Skeletal muscle satellite cell (primary cell): ENCODE measurements around the gene CTRB2.
A peak's percentile ranks its signal among the peaks of the same experiment; 100 is the strongest.
"Not testable (repeated sequence)": the region's sequence is repeated elsewhere in the genome, so short reads cannot be mapped to it uniquely, and the experiment has no call there.

Source experiments
- H3K27me3 ChIP-seq: 2 replicates; pipeline ENCODE4 v1.7.0; 2013; ENCODE audit warnings: low read length; ENCODE audit not compliant: control insufficient read depth, insufficient read depth
- H3K36me3 ChIP-seq: 2 replicates; pipeline ENCODE4 v1.7.0; 2013; ENCODE audit warnings: mild to moderate bottlenecking, control low read depth, low read length; ENCODE audit not compliant: insufficient read depth
- H3K4me1 ChIP-seq: 2 replicates; pipeline ENCODE4 v1.7.0; 2013; ENCODE audit warnings: low read length; ENCODE audit not compliant: control insufficient read depth, insufficient read depth
- H3K4me2 ChIP-seq: 2 replicates; pipeline ENCODE4 v1.7.0; 2013; ENCODE audit warnings: mild to moderate bottlenecking, low read length
- H3K4me3 ChIP-seq: 2 replicates; pipeline ENCODE4 v1.7.0; 2013; ENCODE audit warnings: low read length
- H3K9ac ChIP-seq: 2 replicates; pipeline ENCODE4 v1.7.0; 2013; ENCODE audit warnings: mild to moderate bottlenecking, low read depth, low read length, moderate library complexity
- H3K9me3 ChIP-seq: replicated peaks from 2 replicates; pipeline ENCODE4 v1.7.0; 2013; ENCODE audit warnings: mild to moderate bottlenecking, control low read depth, low read length

CTRB2 gene

GRCh38 chr16:75248536-75249380 lies 41.8 kb upstream of the CTRB2 start:
- H3K27me3 ChIP-seq, result no peaks in the 10 kb centered on the region

DNA sequence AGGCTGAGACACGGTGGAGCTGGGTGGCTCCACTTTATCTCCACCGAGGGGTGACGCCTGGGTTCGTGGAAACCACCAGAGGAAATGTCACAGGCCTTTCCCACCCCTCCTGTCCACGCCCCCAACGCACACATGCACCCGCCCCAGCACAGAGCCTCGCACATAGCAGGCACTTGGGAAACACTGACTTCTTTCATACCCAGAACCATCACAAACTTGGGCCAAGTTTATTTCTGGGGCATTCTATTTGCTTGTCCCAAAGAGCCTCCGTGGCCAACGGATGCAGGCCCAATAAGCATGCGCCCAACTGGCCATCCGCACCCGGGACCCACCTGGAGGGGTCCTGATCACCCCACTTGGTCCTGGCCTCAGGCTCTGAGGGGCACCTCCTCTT lies 41.2 kb upstream of the CTRB2 start:
- peak overlapping the region; percentile 27 for H3K9ac ChIP-seq
- H3K4me3 ChIP-seq, result no peak overlapping the region
- H3K4me1 ChIP-seq, result peaks cover 82% of the 10 kb centered on the region
- no peaks in the 10 kb centered on the region for H3K9me3 ChIP-seq
- peak overlapping the region; percentile 99 for H3K4me2 ChIP-seq
- H3K27me3 ChIP-seq, result no peaks in the 10 kb centered on the region
- H3K36me3 ChIP-seq, result peaks cover 15% of the 10 kb centered on the region

More at GRCh38 chr16:75248536-75249380, 41.8 kb upstream of the CTRB2 start:
- Histone ChIP-seq H3K9me3 (no peaks in the 10 kb centered on the region), H3K36me3 (peaks cover 15% of the 10 kb centered on the region), H3K4me2 (peak overlapping the region; percentile 99), H3K4me3 (peak overlapping the region; percentile 94), H3K9ac (peak overlapping the region; percentile 99), H3K4me1 (peaks cover 85% of the 10 kb centered on the region)

DNA sequence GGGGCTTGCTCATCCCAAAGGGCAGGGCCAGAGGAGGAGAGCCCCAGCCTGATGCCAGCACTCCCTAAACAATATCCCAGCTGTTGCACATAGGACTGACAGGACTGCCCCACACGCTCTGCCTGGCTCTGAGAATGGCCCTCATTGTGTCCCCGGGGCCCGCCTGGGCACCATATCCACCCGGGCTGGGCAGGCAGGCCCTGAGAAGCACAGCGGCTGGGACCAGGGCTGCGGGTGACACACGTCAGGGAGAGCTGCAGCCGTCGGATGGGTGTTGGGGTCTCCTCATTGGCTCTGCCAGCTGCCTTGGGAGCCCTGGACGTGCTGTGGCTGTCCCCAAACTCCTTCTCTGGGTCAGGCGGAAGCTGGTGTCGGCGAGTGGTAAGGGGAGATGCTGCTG lies 40.3 kb upstream of the CTRB2 start:
- peaks cover 73% of the 10 kb centered on the region for H3K4me1 ChIP-seq
- H3K4me3 ChIP-seq, result no peak overlapping the region
- no peaks in the 10 kb centered on the region for H3K27me3 ChIP-seq
- H3K9ac ChIP-seq, result peak overlapping the region; percentile 27
- H3K4me2 ChIP-seq, result peak overlapping the region; percentile 99
- no peaks in the 10 kb centered on the region for H3K9me3 ChIP-seq
- H3K36me3 ChIP-seq, result peaks cover 21% of the 10 kb centered on the region

- Histone ChIP-seq H3K36me3 (peaks cover 23% of the 10 kb centered on the region), H3K4me3 (no peak overlapping the region), H3K4me2 (peak overlapping the region; percentile 83), H3K9me3 (no peaks in the 10 kb centered on the region), H3K27me3 (no peaks in the 10 kb centered on the region), H3K9ac (peak overlapping the region; percentile 89), H3K4me1 (peaks cover 67% of the 10 kb centered on the region)
Measured at GRCh38 chr16:75246504-75247205, 39.7 kb upstream of the CTRB2 start.

- H3K36me3 ChIP-seq, result peaks cover 36% of the 10 kb centered on the region
- H3K4me1 ChIP-seq, result peaks cover 70% of the 10 kb centered on the region
Measured at GRCh38 chr16:75244844-75245758, 38.1 kb upstream of the CTRB2 start.

GRCh38 chr16:75244225-75244809 lies 37.4 kb upstream of the CTRB2 start:
- Histone ChIP-seq H3K4me1 (peaks cover 70% of the 10 kb centered on the region), H3K9me3 (no peaks in the 10 kb centered on the region), H3K27me3 (no peaks in the 10 kb centered on the region), H3K4me2 (peak overlapping the region; percentile 83), H3K9ac (peak overlapping the region; percentile 89), H3K36me3 (peaks cover 41% of the 10 kb centered on the region), H3K4me3 (peak overlapping the region; percentile 48)

More at GRCh38 chr16:75244844-75245758, 38.1 kb upstream of the CTRB2 start:
- no peaks in the 10 kb centered on the region for H3K27me3 ChIP-seq
- H3K4me3 ChIP-seq, result peak overlapping the region; percentile 48
- H3K9me3 ChIP-seq, result no peaks in the 10 kb centered on the region
- peak overlapping the region; percentile 89 for H3K9ac ChIP-seq
- peak overlapping the region; percentile 83 for H3K4me2 ChIP-seq

DNA sequence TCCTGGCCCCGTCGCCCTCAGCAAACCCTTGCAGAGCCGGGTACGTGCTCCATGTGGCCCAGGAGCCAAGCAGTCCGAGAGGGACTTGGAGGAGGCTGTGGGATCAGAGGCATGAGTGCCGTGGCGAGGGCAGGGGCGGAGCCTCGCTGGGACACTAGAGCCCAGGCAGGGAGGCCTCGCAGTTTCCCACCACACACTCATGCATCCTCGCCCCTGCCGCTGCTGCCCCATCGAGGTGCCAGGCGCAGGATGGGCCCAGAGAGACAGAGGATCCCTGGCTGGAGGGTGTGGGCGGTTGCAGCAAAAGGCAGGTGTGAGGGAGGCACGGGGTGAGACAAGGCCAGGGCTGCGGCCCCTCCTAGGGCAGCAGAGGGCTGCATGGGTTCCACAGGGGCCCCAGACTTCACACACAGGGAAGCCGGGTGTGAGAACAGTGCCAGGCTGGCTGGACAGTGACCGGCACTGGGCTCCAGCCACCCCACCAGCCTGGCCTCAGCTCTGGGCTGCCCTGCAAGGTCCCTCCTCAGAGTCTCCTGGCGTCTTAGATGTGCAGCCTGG lies 36.8 kb upstream of the CTRB2 start:
- H3K4me3 ChIP-seq, result no peak overlapping the region
- peaks cover 39% of the 10 kb centered on the region for H3K36me3 ChIP-seq
- H3K4me2 ChIP-seq, result peak overlapping the region; percentile 83
- no peaks in the 10 kb centered on the region for H3K27me3 ChIP-seq
- peaks cover 70% of the 10 kb centered on the region for H3K4me1 ChIP-seq
- no peaks in the 10 kb centered on the region for H3K9me3 ChIP-seq
- peak overlapping the region; percentile 89 for H3K9ac ChIP-seq

DNA sequence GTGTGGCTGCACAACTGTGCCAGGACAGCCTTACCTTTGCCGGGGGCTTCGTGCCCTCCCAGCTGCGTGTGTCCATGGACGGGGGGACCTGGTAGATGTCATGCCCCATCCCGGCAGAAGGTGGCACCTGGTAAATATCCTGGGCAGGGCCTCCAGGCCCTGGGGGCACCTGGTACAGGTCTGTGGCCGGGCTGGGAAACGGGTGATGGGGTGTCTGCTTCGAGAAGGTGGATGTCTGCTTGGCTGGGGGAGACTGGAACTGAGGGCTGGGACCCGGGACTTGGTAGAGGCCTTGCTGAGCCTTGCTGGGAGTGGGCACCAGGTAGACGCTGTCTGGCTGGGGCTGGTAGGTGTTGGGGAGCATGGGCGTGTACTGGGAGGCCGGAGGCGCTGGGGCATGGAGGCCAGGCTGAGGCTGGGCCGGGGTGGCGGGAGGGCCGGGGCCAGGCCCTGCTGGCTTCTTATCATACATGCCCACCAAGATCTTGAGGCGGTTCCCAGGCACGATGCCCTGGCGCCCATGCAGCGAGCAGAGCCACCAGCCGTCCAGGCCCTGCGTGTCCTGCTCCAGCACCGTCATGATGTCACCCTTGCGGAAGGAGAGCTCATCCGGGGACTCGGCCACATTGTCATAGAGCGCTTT lies 35.6 kb upstream of the CTRB2 start:
- H3K36me3 ChIP-seq, result peaks cover 42% of the 10 kb centered on the region

DNA sequence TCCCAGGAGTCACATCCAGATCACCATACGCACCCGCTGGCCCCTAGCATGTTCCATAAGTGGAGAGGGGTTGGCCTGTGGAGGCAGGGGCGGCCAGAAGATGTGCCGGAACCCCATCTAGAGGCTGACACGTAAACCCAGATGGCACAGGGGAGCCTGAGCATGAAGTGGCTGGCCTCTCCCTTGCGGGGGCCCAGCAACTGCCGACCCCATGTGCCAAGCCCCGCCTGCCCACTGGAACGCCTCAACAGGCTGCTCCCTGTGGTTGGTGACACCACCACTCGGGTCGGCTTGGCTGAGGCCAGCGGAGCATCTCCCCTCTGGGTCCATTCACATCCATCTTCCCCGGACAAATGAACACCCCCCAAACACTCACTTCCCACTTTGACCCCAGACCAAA lies 35.0 kb upstream of the CTRB2 start:
- Histone ChIP-seq H3K4me1 (peaks cover 65% of the 10 kb centered on the region), H3K36me3 (peaks cover 48% of the 10 kb centered on the region), H3K4me3 (no peak overlapping the region), H3K9ac (no peak overlapping the region), H3K9me3 (no peaks in the 10 kb centered on the region), H3K27me3 (no peaks in the 10 kb centered on the region), H3K4me2 (no peak overlapping the region)

More for the DNA sequence above, 35.6 kb upstream of the CTRB2 start:
- not testable (repeated sequence) for H3K9ac ChIP-seq, H3K4me2 ChIP-seq, H3K4me3 ChIP-seq, H3K27me3 ChIP-seq, H3K9me3 ChIP-seq
- H3K4me1 ChIP-seq, result peaks cover 70% of the 10 kb centered on the region

GRCh38 chr16:75241412-75241811 lies 34.5 kb upstream of the CTRB2 start:
- Histone ChIP-seq H3K9ac (no peak overlapping the region), H3K36me3 (peaks cover 53% of the 10 kb centered on the region)

More at GRCh38 chr16:75241412-75241811, 34.5 kb upstream of the CTRB2 start:
- H3K9me3 ChIP-seq, result no peaks in the 10 kb centered on the region
- H3K4me3 ChIP-seq, result no peak overlapping the region
- no peaks in the 10 kb centered on the region for H3K27me3 ChIP-seq
- H3K4me1 ChIP-seq, result peaks cover 60% of the 10 kb centered on the region
- H3K4me2 ChIP-seq, result no peak overlapping the region
